GM19455 (cell line): ENCODE data around the gene POLD4.
"Not testable (repeated sequence)": the region's sequence is repeated elsewhere in the genome, so short reads cannot be mapped to it uniquely, and the experiment has no call there.

ENCODE experiments used
- ATAC-seq: cut with Tn5 transposase; IDR thresholded peaks from one replicate; pipeline ENCODE4 v1.9.1; 2021; ENCODE audit not compliant: unreplicated experiment

Gene POLD4

GRCh38 chr11:67353317-67354074 lies at the start of gene POLD4:
Gene POLD4 (minus strand): TSS chr11:67353546. CDS start chr11:67353399, 147 bp downstream.
- peak; percentile 79 for ATAC-seq

GRCh38 chr11:67403085-67403484 lies 49.7 kb upstream of the POLD4 start:
- not testable (repeated sequence) for ATAC-seq

GRCh38 chr11:67402192-67402839 lies 49.0 kb upstream of the POLD4 start:
- peak; percentile 1 for ATAC-seq

- peak; percentile 53 for ATAC-seq
Measured at GRCh38 chr11:67401495-67402191, 48.3 kb upstream of the POLD4 start, which contains the start of gene PPP1CA. Gene PPP1CA (minus strand): TSS chr11:67401858. CDS start chr11:67401782, 76 bp downstream.

- peak; percentile 22 for ATAC-seq
Measured at GRCh38 chr11:67400942-67401494, 47.7 kb upstream of the POLD4 start.

- ATAC-seq = no peak
Measured at GRCh38 chr11:67400251-67400941, 47.0 kb upstream of the POLD4 start.

GRCh38 chr11:67398661-67399563 lies 45.6 kb upstream of the POLD4 start:
- no peak for ATAC-seq

- no peak for ATAC-seq
Measured at GRCh38 chr11:67397986-67398660, 44.8 kb upstream of the POLD4 start.

GRCh38 chr11:67397536-67397935 lies 44.2 kb upstream of the POLD4 start:
- no peak for ATAC-seq

- no peak for ATAC-seq
Measured at GRCh38 chr11:67396587-67397389, 43.4 kb upstream of the POLD4 start.

- no peak for ATAC-seq
Measured at GRCh38 chr11:67396259-67396581, 42.9 kb upstream of the POLD4 start.

GRCh38 chr11:67395555-67396258 lies 42.4 kb upstream of the POLD4 start:
- no peak for ATAC-seq

- no peak for ATAC-seq
Measured at GRCh38 chr11:67393990-67394389, 40.6 kb upstream of the POLD4 start.

GRCh38 chr11:67393437-67393836 lies 40.1 kb upstream of the POLD4 start:
- ATAC-seq = no peak

- no peak for ATAC-seq
Measured at GRCh38 chr11:67392183-67392715, 38.9 kb upstream of the POLD4 start.

- ATAC-seq = peak; percentile 61
Measured at GRCh38 chr11:67391304-67392182, 38.2 kb upstream of the POLD4 start, which contains the start of gene RAD9A. Gene RAD9A (plus strand): TSS chr11:67391986. CDS start chr11:67392045, 59 bp downstream.

GRCh38 chr11:67390947-67391303 lies 37.6 kb upstream of the POLD4 start:
- ATAC-seq = no peak
